Common myeloid progenitor, CD34-positive (primary cell): ENCODE results near the gene CHD5.

Experiments
- CTCF ChIA-PET: fragments of 350-600 bp; sonication (Branson Sonifier 250); formaldehyde crosslinking; loops from one replicate; lab custom pipeline; 2021; ENCODE audit warnings: antibody characterized with exemption; lab: Charles Lee
- POLR2A ChIA-PET: fragments of 350-600 bp; sonication (Branson Sonifier 250); formaldehyde crosslinking; loops from one replicate; lab custom pipeline; 2021; ENCODE audit warnings: antibody characterized with exemption; lab: Charles Lee
- DNase-seq, 3 donors: peaks; one replicate each; pipeline versions ENCODE4 v3.0.0 to v3.0.0-alpha.2; 2013
- H3K27ac ChIP-seq, 2 experiments: 1 replicate in 1 of 2; 2 replicates in 1 of 2; pipeline ENCODE4 v1.7.0; 2013; ENCODE audit warnings: inconsistent platforms in 2 of 2, low read length in 2 of 2, mild to moderate bottlenecking in 2 of 2, low read depth in 1 of 2, moderate library complexity in 1 of 2; ENCODE audit not compliant: severe bottlenecking in 2 of 2, insufficient read depth in 1 of 2, poor library complexity in 1 of 2
- H3K27me3 ChIP-seq, 5 experiments: replicated peaks in 2 of 5; 1 replicate in 3 of 5; 2 replicates in 2 of 5; pipeline versions ENCODE4 v1.6.1 to v1.7.0; 2013; ENCODE audit warnings: low read length in 4 of 5, mild to moderate bottlenecking in 2 of 5, moderate library complexity in 2 of 5, inconsistent platforms in 1 of 5; ENCODE audit not compliant: insufficient read depth in 5 of 5, control insufficient read depth in 4 of 5
- H3K36me3 ChIP-seq, 4 experiments: 1 replicate in 2 of 4; 2 replicates in 2 of 4; pipeline versions ENCODE4 v1.6.1 to v1.7.0; 2013; ENCODE audit warnings: low read length in 3 of 4, control low read depth in 1 of 4, mild to moderate bottlenecking in 1 of 4; ENCODE audit not compliant: control insufficient read depth in 4 of 4, insufficient read depth in 4 of 4
- H3K4me1 ChIP-seq, 4 experiments: 1 replicate in 3 of 4; 2 replicates in 1 of 4; pipeline versions ENCODE4 v1.6.1 to v1.7.1; 2013; ENCODE audit warnings: low read length in 3 of 4, mild to moderate bottlenecking in 3 of 4, control low read depth in 1 of 4, inconsistent platforms in 1 of 4, moderate library complexity in 1 of 4; ENCODE audit not compliant: control insufficient read depth in 4 of 4, insufficient read depth in 4 of 4; ENCODE audit errors: control extremely low read depth in 1 of 4
- H3K4me3 ChIP-seq, 7 experiments: 1 replicate in 4 of 7; 2 replicates in 3 of 7; pipeline versions ENCODE4 v1.5.1 to v1.7.0; 2013; ENCODE audit warnings: mild to moderate bottlenecking in 7 of 7, low read length in 6 of 7, moderate library complexity in 6 of 7, inconsistent platforms in 2 of 7, low read depth in 2 of 7, control low read depth in 1 of 7; ENCODE audit not compliant: insufficient read depth in 4 of 7, control insufficient read depth in 1 of 7; ENCODE audit errors: extremely low read depth in 1 of 7
- H3K9me3 ChIP-seq, 5 experiments: 1 replicate in 4 of 5; 2 replicates in 1 of 5; pipeline versions ENCODE4 v1.6.1 to v1.7.1; 2013; ENCODE audit warnings: low read length in 4 of 5, mild to moderate bottlenecking in 2 of 5, inconsistent platforms in 1 of 5, low read depth in 1 of 5, moderate library complexity in 1 of 5; ENCODE audit not compliant: control insufficient read depth in 4 of 5, insufficient read depth in 2 of 5; ENCODE audit errors: control extremely low read depth in 1 of 5
- WGBS: methylation state at CpG from one replicate; pipeline ENCODE4 v1.1.5; 2013; ENCODE audit not compliant: insufficient coverage; 5-methylcytosine and 5-hydroxymethylcytosine counted together

The CHD5 gene

DNA sequence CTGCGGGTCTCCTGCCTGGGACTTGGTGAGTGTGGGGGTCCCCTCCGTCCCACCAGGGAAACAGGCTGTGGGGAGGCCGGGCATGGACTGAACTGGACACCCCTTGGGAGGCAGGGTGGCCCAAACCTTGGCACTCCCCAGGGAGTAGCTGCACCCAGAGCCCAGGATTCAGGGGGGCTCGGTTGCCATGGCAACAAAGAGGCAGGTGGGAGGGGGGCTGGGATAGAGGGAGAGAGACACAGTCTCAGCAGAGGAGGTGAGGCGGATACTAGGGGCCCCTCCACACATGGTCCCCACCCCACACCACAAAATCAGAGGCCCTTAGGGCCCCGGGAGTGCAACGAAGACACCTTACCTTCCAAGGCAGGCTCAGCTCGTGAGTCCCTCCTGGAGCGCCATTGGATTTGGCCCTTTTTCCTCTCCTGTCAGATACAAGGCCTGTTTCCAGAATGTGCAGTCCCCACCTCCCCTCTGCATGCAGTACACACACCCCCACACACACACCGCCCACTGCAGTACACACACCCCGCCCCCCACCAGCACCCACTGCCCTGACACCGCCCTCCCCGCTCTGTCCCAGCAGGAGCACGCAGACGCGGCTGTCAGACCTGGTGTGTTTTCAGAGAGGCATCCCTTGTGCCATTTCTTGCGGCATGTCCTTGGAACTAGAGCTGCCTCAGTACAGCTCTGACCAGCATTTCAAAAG lies 107.2 kb downstream of the CHD5 start:
- no peak overlapping the region for H3K27ac ChIP-seq
- no peaks in the 10 kb centered on the region for H3K27me3 ChIP-seq
- no peaks in the 10 kb centered on the region for H3K9me3 ChIP-seq
- H3K4me3 ChIP-seq, result no peak overlapping the region
- POLR2A ChIA-PET, result no interaction called here
- no peak for DNase-seq
- H3K36me3 ChIP-seq, result peaks cover 0 to 97% (median 53%) of the 10 kb centered on the region in 4 experiments
- CTCF ChIA-PET, result interaction anchor here (1.4 kb wide), 1 partner anchor 15 kb away, joined by 3 read pairs; no protein-coding TSS in a partner anchor
- H3K4me1 ChIP-seq, result no peaks in the 10 kb centered on the region
- 100% methylated on average over 11 of the region's 17 CpGs for WGBS

- Histone ChIP-seq H3K4me3 (no peak overlapping the region), H3K9me3 (no peaks in the 10 kb centered on the region), H3K27ac (no peak overlapping the region), H3K36me3 (peaks cover 0 to 96% (median 56%) of the 10 kb centered on the region in 4 experiments), H3K27me3 (no peaks in the 10 kb centered on the region), H3K4me1 (no peaks in the 10 kb centered on the region)
- CTCF ChIA-PET, result no interaction called here
- POLR2A ChIA-PET, result no interaction called here
- WGBS, result 97% methylated on average over 9 of the region's 13 CpGs
- no peak for DNase-seq
Measured at GRCh38 chr1:6071219-6071618, 108.9 kb downstream of the CHD5 start.

- 99% methylated on average over 6 of the region's 9 CpGs for WGBS
- Histone ChIP-seq H3K36me3 (peaks cover 0 to 96% (median 58%) of the 10 kb centered on the region in 4 experiments), H3K9me3 (no peaks in the 10 kb centered on the region), H3K27ac (no peak overlapping the region), H3K4me3 (no peak overlapping the region), H3K4me1 (no peaks in the 10 kb centered on the region), H3K27me3 (no peaks in the 10 kb centered on the region)
- CTCF ChIA-PET, result no interaction called here
- POLR2A ChIA-PET, result no interaction called here
- DNase-seq, result no peak
Measured at GRCh38 chr1:6070450-6070974, 109.6 kb downstream of the CHD5 start.

DNA sequence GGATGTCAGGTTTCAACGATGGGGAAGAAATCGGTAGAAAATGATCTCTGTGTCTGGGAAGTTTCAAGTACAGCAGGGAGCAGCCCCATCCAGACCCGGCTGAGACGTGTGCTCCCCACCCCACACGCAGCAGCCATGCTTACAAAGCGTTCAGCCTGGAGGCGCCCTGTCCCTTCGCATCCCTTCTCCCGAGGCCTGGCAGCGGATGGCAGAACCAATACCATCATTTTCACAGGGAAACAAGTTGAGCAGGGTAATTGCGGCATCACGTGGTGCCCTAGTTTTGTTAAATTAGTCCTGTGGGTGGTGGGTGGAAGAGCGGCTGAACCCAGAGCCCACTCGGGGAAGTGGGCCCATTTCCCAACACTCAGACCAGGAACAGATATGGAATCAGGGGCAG lies 110.5 kb downstream of the CHD5 start:
- ChIA-PET POLR2A (no interaction called here), CTCF (no interaction called here)
- H3K27me3 ChIP-seq, result no peaks in the 10 kb centered on the region
- H3K36me3 ChIP-seq, result peaks cover 0 to 97% (median 61%) of the 10 kb centered on the region in 4 experiments
- no peak overlapping the region for H3K27ac ChIP-seq
- 100% methylated on average over 4 of the region's 14 CpGs for WGBS
- no peaks in the 10 kb centered on the region for H3K4me1 ChIP-seq
- no peaks in the 10 kb centered on the region for H3K9me3 ChIP-seq
- DNase-seq, result no peak
- no peak overlapping the region for H3K4me3 ChIP-seq

DNA sequence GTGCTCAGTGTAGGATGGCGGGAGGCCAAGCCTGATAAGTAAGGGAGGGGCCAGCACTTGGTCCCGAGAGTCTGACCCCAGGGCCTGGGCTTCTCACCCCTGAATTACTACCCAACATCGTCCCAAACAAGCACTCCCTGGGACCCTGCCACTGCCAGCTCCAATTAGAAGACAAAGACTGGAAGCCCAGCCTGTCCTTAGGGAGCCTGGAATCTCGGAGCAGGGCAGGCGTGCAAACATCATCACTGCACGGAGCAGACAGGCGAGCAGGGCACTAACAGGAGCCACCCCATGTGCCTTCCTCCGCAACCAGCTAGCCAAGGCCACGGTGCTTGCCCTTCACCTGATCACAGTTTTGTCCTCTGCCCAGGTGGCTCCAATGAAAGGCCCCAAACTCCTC lies 111.2 kb downstream of the CHD5 start:
- WGBS, result 97% methylated on average over 9 of the region's 9 CpGs
- Histone ChIP-seq H3K4me3 (no peak overlapping the region), H3K36me3 (peaks cover 0 to 98% (median 61%) of the 10 kb centered on the region in 4 experiments), H3K4me1 (no peaks in the 10 kb centered on the region), H3K27me3 (no peaks in the 10 kb centered on the region), H3K27ac (no peak overlapping the region), H3K9me3 (no peaks in the 10 kb centered on the region)
- CTCF ChIA-PET, result no interaction called here
- DNase-seq, result no peak
- POLR2A ChIA-PET, result no interaction called here

DNA sequence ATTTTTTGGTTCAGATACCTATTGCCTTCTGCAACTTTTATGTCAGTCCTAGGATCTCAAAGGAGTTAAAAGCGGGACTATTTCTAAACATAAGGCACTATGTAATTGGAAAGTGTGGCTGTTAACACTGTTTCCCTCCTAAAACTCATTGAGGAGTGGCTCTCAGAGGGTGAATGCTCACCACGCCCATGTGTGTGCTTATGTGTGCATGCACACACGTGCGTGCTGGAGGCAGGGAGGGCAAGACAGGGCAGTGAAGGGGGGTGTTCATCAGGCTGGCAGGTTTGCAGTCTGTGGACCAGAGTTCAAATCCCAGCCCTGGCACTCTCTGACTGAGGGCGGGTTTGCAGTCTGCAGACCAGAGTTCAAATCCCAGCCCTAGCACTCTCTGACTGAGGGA lies 112.0 kb downstream of the CHD5 start:
- no peak for DNase-seq
- 100% methylated on average over 5 of the region's 5 CpGs for WGBS
- H3K4me3 ChIP-seq, result no peak overlapping the region
- peaks cover 0 to 93% (median 59%) of the 10 kb centered on the region in 4 experiments for H3K36me3 ChIP-seq
- peaks cover 0 to 3% (median 0%) of the 10 kb centered on the region in 5 experiments for H3K9me3 ChIP-seq
- H3K27ac ChIP-seq, result no peak overlapping the region
- POLR2A ChIA-PET, result no interaction called here
- H3K4me1 ChIP-seq, result no peaks in the 10 kb centered on the region
- no peaks in the 10 kb centered on the region for H3K27me3 ChIP-seq
- CTCF ChIA-PET, result no interaction called here

- H3K27me3 ChIP-seq, result no peaks in the 10 kb centered on the region
Measured at GRCh38 chr1:6066680-6067079, 113.4 kb downstream of the CHD5 start.

More at GRCh38 chr1:6066680-6067079, 113.4 kb downstream of the CHD5 start:
- H3K4me3 ChIP-seq, result no peak overlapping the region
- ChIA-PET POLR2A (no interaction called here), CTCF (no interaction called here)
- H3K4me1 ChIP-seq, result no peaks in the 10 kb centered on the region
- WGBS, result 100% methylated on average over 6 of the region's 8 CpGs
- H3K9me3 ChIP-seq, result peaks cover 0 to 3% (median 0%) of the 10 kb centered on the region in 5 experiments
- DNase-seq, result no peak
- H3K36me3 ChIP-seq, result peaks cover 0 to 87% (median 56%) of the 10 kb centered on the region in 4 experiments
- H3K27ac ChIP-seq, result no peak overlapping the region
